GM18868 (cell line): ENCODE data around the gene IRAK3.
"Not testable (repeated sequence)": the region's sequence is repeated elsewhere in the genome, so short reads cannot be mapped to it uniquely, and the experiment has no call there.

Source experiments
- ATAC-seq: cut with Tn5 transposase; IDR thresholded peaks from one replicate; pipeline ENCODE4 v1.9.1; 2021; ENCODE audit warnings: mild to moderate bottlenecking, moderate library complexity; ENCODE audit not compliant: unreplicated experiment

IRAK3 gene

DNA sequence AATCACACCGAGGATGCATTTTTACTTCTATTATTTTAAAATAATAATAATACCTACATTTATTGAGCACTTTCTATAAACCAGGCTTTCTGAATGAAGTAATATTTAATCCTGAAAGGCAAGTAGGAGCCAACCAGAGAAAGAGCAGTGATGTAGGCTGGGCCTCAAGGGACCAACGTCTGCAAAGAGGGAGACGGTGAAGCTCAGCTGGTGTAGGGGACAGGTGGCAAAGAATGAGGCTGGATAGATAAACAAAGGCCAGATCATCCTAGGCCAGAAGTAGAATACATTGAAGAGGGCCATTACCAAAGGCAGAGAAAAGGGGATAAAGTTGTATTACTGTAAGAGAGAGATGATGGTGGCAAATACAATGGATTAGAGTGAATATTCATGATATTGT lies 18.4 kb upstream of the IRAK3 start:
- ATAC-seq: no peak

DNA sequence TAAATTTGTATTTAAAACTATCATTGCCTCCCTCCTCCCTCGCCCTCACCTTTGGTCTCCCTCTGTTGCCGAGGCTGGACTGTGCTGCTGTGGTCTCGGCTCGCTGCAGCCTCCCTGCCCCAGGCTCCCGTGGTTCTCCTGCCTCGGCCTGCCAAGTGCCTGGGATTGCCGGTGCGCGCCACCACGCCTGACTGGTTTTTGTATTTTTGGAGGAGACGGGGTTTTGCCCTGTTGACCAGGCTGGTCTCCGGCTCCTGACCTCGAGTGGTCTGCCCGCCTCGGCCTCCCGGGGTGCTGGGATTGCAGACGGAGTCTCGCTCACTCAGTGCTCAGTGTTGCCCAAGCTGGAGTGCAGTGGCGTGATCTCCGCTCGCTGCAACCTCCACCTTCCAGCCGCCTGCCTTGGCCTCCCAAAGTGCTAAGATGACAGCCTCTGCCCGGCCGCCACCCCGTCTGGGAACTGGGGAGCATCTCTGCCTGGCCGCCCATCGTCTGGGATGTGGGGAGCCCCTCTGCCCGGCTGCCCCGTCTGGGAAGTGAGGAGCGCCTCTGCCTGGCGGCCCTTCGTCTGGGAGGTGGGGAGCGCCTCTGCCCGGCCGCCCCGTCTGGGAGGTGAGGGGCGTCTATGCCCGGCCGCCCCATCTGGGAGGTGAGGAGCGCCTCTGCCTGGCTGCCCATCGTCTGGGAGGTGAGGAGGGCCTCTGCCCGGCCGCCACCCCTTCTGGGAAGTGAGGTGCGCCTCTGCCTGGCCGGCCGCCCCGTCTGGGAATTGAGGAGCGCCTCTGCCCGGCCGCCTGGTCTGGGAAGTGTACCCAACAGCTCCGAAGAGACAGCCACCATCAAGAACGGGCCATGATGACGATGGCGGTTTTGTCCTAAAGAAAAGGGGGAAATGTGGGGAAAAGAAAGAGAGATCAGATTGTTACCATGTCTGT lies 14.4 kb upstream of the IRAK3 start:
- ATAC-seq: not testable (repeated sequence)

DNA sequence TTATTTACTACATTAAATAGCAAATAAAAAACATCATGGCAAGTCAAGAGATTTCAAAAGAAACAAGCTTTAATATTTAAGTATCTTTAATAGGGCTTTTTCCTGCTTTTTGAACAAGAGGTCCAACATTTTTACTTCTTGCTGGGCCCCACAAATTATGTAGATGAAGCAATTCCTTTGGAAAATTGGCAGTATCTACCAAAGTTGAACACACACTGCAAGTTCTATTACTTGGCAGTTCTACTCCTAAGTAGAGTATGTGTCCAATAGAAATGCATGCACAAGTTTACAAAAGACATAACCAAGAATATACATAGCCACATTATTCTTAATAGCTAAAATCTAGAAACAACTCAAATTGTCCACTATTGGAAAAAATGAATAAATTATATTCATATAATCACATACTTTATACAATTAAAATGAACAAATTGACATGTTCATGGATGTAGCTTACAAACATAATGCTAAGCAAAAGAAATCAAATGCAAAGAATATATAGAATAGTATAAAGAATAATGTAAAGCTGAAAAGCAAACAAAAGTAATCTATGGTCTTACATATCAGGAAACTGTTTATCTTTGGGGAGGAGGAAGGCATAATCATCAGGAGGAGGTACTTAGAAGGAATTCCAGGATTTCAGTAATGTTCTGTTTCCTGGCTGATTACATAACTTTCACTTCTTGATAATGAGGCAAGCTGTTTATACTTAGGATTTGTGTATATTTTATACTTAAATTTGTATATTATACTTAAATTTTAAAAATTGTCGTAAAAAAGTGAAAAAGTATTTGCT lies 12.7 kb upstream of the IRAK3 start:
- ATAC-seq: no peak

DNA sequence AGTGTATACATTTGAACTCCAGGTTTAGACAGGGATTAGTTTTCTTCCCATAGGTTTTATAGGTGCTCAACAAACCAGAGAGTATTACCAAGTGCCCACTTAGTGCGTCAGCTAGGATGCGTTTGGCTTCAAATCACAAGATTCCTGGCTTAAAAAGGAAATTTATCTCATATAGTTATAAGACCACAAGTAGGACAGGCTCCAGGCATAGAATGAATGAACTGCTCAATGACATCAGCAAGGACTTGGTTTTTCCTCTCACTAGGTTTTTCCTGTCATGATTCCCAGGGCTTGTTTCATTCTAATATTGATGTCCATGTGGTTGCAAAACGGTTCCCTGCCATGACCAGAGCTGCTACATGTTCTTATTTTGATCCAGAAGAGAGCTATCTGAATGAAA lies 6.1 kb upstream of the IRAK3 start:
- ATAC-seq: no peak

DNA sequence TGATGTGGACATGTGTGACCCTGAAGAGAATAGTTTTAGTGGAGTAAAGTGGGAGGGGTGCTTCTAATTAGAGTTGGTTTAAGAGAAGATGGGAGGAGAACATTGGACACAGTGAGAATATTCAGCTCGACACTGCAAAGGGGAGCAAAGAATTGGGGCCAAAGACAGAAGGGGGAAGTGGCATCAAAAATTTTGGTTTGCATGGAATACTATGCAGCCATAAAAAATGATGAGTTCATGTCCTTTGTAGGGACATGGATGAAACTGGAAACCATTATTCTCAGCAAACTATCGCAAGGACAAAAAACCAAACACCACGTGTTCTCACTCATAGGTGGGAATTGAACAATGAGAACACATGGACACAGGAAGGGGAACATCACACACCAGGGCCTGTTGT lies 4.2 kb upstream of the IRAK3 start:
- not testable (repeated sequence) for ATAC-seq

DNA sequence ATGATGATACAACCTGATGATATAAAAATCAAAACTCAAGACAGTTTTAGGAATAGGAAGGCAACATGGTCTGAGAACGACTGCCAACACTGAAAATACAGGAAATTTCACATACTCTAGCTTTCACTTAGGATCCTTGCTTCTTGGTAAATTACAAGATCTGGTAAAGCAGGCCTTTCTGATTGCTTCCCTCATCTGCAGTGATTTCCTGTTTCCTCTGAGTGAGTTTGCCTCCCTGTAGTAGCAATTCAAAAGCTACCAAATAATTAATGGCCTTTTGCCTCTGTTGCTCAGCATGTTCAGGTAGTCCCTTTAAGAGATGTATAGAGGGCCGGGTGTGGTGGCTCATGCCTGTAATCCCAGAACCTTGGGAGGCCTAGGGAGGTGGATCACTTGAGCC lies 2.0 kb upstream of the IRAK3 start:
- no peak for ATAC-seq

DNA sequence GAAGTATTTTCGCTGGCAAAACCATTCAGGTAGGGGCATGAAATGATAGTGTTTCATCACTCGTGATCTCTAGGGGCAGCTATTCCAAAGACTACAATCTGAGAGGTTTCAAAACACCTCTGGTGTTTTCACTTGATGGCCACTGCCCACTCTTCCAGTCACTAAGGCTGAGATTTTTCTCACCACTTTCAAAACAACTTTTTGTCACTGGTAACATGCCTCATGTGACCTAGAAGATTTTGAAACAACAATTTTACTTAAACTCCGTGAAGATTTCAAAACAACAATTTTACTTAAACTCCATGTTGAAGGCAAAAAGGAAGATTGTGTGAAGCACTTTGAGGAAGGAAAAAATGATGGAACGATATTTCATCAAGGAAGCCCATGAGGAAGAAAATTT lies 1.2 kb upstream of the IRAK3 start:
- ATAC-seq: no peak

DNA sequence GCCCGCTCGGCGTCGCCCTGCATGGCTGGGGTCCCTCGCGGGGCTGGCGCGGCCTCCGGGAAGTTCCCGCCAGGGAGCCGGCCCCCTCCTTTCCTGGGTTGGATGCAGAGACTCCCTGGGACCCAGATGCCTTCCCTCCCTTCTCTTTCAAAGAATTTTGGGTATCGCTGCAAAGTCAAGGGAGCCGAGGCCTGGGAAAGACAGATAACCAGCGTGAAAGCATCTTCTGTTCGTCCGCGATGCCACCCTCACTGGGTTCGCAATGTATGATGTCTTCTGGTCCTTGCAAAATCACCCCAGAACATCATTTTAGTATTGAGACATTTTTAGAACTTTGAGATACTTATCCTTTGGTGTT lies 451 bp downstream of the IRAK3 start:
- ATAC-seq: peak; percentile 3

DNA sequence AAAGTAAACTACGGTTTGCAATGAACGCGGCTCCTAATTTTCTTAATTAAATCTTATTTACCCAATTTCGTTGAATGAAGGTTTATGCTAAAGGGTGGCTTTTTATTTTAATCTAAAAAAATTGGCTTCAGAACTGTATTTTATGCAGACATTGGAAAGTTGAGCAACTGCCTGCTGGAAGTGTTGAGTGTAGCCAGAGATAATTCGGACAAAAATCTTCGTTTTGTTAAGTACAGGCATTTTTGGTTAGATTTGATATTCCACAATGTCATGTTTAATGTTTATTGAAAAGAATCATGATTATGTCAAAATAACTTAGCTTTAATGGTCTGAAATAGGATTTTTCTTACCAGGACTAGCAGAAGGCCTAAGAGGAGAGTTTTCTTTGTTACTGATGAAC lies 875 bp downstream of the IRAK3 start:
- ATAC-seq: no peak

DNA sequence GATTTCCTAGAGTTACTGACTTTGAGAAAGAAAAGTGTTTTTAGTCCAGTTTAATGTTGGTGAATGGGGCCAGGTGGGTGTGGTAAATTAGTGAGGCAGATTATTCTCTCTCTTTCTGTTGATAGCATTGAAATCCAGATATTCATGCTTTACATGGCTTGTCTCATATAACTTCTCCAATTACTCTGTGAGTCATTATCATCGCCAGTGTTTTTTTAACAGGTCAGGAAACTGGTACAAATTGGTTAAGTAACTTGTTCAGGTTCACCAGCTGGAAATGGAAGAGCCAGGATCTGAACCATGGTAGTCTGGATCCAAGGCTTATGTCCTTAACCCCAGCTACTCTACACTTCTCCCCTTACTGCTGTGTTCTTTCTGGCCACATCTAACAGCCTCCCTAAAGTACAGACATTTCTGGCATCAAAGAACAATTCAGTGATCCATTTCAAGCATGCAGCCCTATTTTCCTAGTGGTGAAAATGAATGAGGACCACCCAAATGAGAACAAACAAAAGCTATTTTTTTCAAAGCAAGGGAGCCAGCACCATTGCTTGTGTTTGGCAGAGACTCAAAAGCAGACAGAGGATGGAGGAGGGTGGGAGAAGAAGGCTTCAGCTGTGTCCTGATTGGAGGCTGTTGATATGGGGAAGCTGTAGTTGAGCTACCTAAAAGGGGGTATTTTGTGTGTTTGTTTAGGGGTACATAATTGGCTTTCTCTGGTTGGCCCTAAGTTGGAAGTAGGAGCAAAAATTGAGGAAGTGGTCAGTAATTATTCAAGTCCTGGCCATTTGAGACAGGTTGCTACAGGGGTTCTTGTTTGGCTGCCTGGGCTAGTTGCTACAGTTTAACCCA lies 1.7 kb downstream of the IRAK3 start:
- peak; percentile 39 for ATAC-seq

DNA sequence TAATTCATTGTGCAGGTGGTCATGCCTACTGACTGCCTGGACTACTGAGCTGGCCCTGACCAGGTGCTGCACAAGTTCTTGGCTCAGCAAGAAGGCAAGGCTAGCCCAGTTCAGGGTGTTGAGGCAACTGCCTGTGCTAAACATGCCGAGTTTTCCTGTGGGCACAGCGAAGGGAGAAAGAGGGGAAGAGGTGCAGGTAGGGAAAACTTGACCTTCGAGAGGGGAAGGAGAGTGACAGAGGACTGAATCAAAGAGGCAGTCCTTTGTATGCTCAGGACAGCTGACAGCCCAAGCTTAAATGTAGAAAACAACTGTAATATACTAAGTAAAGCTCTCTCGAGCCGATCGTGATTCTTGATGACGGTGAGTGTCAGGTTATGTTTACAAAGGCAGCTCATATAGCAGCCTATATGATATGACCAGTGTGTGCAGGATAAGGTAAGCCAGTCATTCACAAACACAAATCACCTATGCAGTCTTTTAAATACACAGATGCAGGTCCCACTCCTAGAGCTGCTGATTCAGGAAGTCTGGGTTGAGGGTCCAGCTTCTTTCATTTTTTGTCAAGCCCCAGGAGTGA lies 2.6 kb downstream of the IRAK3 start:
- no peak for ATAC-seq

DNA sequence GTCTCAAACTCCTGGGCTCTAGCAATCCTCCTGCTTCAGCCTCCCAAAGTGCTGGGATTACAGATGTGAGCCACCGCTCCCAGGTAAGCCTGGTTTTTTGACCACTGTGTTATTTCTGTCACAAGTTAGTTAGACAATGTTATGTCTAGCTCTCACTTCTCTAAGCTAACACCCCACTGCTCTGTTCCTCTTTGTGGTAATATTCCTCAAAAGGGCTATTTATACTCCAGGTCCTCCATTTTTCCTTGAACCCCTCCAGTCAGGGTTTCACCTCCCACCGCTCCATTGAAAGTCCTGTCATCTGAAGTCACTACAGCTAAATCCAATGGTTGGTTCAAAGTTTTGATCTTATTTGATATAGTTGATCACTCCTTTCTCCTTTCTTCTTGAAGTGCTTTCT lies 5.1 kb downstream of the IRAK3 start:
- ATAC-seq: no peak

DNA sequence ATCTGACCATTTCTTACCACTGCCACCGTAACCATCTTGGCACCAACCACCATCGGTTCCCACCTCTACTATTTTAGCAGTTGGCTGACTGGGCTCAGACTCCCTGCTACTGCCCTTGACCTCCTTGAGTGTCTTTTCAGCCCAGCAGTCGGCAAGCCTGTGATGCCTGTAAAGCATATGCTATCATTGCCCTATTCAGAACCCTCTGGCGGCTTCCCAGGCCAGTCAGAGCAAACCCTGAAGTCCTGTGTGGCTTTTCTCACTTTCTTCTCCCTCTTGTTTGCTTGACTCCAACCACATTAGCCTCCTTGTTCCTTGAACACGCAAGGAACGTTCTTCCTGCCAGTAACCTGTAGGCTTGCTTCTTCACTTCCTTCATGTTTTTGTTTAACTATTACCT lies 6.2 kb downstream of the IRAK3 start:
- no peak for ATAC-seq

DNA sequence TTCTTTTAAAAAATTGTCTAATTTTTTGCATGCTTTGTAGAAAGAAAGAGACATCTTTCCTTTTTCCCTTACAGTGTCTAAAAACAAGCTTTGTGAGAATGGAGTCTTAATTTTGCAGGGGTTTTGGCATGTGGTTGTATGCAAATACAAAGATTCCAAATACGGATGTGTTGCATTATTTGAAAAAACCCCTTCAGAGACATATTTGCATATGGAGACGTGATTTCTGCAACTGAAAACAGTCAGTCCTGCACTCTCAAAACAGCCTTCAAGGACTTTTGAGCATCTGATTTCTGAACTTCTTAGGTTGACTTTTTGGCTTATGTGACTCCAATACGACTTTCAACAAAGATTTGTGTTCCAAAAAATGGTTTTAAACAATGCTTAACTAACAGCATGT lies 7.8 kb downstream of the IRAK3 start:
- peak; percentile 86 for ATAC-seq

DNA sequence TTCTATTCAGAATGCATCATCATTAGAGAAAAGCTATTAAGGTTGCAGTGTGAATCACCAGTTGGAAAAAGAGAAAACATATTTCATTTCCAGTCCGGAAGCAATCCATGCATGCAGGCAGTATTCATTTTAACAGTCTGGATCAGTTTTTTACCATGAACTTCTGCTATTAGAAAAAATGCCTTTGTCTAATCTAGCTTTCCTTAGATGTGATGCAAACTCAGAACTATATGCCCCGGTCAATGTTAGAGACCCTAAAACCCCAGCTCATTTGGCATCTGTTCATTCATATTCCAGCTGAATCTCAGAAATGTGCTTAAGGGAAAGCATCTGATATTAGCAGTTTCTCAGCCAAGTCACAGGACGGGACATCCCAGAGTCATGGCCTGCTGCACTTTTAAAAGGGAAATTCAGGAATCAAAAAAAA lies 8.5 kb downstream of the IRAK3 start:
- ATAC-seq: no peak

DNA sequence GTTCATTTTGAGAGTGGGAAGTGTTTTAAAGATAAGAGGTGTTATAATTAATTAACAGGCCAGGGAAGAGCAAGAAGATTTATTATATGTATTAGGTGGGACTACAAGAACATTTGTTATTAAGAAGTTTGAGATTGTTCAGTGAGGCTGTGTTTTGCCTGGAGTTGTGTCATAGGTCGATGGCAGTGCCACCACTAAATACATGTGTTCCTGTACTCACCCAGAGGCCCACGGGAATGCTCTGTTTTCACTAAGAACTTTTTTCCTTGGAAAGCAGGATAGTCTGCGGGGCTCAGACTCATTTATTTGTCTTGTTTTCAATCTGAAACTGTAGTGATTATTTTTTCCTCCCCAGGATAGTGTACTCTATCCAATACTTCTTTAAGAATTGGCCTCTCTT lies 10.1 kb downstream of the IRAK3 start:
- ATAC-seq: no peak

DNA sequence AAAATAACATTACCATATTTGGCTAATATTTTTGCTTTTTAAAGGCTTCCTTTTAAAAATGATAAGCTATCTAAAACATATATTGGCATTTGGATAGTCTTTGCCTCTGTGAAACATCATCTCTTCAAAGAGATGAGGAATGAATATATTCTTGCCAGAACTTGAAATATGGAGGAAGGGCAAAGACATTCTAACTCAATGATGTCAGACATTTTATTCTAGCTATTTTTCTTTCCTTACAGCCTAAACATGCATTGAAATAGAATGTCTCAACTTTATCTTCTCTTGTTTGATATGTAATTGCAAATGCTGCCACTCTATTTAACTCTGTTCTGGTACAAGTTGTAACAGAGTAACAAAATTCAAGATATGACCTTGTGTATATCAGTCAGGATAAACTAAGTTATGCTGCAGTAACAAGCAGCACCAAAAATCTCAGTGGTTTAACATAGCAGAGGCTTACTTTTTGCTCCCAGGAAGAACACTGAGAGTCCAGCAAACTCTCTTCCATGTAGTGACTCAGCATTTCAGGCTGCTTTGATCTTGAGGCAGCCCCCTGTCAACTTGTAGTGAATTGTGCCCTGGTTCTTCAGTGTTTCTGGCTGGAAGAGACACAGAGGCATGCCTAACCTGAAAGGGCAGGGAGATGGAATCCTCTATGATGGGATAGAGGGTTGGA lies 11.0 kb downstream of the IRAK3 start:
- no peak for ATAC-seq

DNA sequence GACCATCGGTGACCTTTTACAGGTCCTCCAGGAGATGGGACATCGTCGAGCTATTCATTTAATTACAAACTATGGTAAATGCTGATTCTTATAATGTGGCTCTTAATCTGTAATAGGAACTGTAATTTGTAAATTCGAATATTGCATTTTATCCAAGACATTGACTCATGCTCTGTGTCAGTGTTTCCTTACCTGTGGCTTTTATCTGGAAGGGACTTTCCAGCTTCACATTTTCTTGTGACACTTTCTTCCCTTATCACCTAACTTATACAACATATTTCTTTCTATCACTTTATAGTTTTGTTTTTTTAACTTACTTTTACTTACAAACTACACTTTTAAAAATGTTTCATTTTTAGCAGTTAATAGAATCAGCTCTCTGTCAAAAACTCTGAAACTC lies 14.8 kb downstream of the IRAK3 start:
- ATAC-seq: peak; percentile 77

DNA sequence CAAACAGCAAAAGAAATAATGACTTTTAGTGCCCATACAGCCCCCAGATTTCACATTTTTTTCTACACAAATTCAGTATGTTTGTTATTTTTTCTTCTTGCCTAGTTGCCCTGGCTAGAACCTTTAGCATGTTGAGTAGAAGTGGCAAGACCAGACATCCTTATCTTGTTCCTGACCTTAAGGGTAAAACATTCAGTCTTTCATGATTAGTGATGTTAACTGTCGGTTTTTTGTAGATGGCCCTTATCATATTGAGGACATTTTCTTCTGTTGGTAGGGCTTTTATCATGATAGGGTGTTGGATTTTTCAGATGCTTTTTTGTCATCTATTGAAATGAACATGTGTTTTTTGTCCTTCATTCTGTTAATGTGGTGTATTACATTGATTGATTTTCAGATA lies 17.1 kb downstream of the IRAK3 start:
- ATAC-seq: no peak

DNA sequence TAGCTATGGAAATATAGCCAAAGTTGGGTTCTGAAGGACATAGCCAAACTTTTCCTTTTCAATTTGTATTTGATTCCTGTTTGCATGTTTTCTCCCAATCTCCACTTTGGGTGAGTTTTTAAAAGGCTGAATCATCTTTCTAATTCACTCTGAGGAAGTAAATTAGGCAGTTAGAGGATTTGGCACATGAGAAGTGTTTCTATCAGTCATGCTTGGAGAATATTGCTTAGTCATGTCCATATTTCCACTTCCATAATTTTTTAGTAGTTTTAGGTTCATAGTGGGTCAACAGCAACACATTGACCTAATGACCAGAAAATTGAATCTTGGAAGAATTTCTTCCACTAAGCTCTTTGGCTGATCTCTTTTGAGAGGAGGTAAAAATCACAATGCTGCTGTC lies 21.8 kb downstream of the IRAK3 start:
- ATAC-seq: no peak
